ENCODE data around the gene SORCS2. TPM values are rescaled to one million over a fixed set of nuclear protein-coding genes. Genes with fewer than 3 reads are reported as not detected.

The SORCS2 gene
- total and polyA plus RNA-seq, 2 donors (not counting 1 experiment from before 2014, with no cell fraction given) = not detected

DNA sequence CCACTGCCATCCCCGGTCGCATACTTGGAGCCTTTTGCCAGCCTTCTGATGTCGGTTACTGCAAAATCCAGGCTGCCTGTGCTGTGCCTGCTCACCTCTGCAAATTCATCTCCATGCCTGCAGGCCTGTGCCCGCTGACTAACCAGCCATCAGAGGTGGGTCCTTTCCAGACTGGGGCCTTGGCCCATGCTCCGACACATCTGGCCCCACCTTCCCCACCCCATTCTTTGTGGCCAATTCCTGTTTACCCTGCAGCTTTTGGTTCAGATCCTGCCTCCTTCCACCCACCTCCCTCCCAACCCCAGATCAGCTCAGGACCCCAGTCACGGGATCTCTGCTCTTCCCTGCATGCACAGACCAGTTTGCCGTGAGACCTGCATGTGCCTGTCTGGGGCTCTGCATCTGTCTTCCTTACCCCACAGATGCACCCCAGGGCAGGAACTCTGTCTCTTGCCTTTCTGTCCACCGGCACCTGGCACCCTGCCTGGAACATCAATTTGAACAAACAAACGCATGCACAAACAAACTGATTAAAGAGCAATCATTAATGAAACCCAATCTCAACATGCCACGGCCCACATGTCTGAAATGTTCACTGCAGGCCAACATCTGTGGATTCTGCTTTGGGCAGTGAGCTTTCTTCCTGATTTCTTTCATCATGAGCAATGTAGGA is 355.2 kb downstream of the SORCS2 start:
- no peak overlapping the region for H3K27ac ChIP-seq (ENCODE audit: low read length in 2 of 2)
- no peak overlapping the region for H3K4me2 ChIP-seq (replicated peaks; ENCODE audit: low read depth, low read length, poor library complexity, severe bottlenecking)
- POLR2A ChIA-PET = no interaction called here
- no peaks in the 10 kb centered on the region for H4K20me1 ChIP-seq (ENCODE audit: control insufficient read depth, insufficient read depth, low read length, poor library complexity, severe bottlenecking)
- peaks cover 4% of the 10 kb centered on the region for H3K9me3 Mint-ChIP-seq (ENCODE audit: insufficient read depth)
- no peaks in the 10 kb centered on the region for H3K36me3 ChIP-seq (replicated peaks in 1 of 2; ENCODE audit: control extremely low read depth in 1 of 2, control insufficient read depth in 1 of 2, extremely low read depth in 1 of 2, insufficient read depth in 2 of 2, low read length in 1 of 2)
- WGBS (ENCODE audit: insufficient coverage) = 80% methylated on average over 10 of the region's 10 CpGs
- H3K4me1 Mint-ChIP-seq = no peaks in the 10 kb centered on the region
- no peak overlapping the region for H2AFZ ChIP-seq (ENCODE audit: insufficient read depth, low read depth, low read length, poor library complexity, severe bottlenecking)
- no peaks in the 10 kb centered on the region for H3K79me2 ChIP-seq (ENCODE audit: control insufficient read depth, insufficient read depth, low read length)
- no peak overlapping the region for H3K4me3 Mint-ChIP-seq
- peaks cover 0 to 38% (median 0%) of the 10 kb centered on the region in 3 donors for H3K9me3 ChIP-seq (ENCODE audit: control extremely low read depth in 1 of 3, control insufficient read depth in 2 of 3, insufficient read depth in 1 of 3, low read length in 2 of 3)
- H3K4me1 ChIP-seq (ENCODE audit: control insufficient read depth in 2 of 2, insufficient read depth in 2 of 2, low read length in 2 of 2) = no peaks in the 10 kb centered on the region
- no peak for ATAC-seq (ENCODE audit: low read depth)
- DNase-seq = no peak
- H3K27ac Mint-ChIP-seq = no peak overlapping the region
- no peaks in the 10 kb centered on the region for H3K27me3 ChIP-seq (replicated peaks in 1 of 4; ENCODE audit: control extremely low read depth in 1 of 4, control insufficient read depth in 3 of 4, insufficient read depth in 4 of 4, low read length in 3 of 4)
- no peak overlapping the region for H3K4me3 ChIP-seq (ENCODE audit: control extremely low read depth in 1 of 5, extremely low read depth in 1 of 5, insufficient read depth in 1 of 5, low read depth in 2 of 5, low read length in 4 of 5)
- intact Hi-C loops (cut with micrococcal nuclease) = no loop called here
- TF ChIP-seq, protein P1, sequence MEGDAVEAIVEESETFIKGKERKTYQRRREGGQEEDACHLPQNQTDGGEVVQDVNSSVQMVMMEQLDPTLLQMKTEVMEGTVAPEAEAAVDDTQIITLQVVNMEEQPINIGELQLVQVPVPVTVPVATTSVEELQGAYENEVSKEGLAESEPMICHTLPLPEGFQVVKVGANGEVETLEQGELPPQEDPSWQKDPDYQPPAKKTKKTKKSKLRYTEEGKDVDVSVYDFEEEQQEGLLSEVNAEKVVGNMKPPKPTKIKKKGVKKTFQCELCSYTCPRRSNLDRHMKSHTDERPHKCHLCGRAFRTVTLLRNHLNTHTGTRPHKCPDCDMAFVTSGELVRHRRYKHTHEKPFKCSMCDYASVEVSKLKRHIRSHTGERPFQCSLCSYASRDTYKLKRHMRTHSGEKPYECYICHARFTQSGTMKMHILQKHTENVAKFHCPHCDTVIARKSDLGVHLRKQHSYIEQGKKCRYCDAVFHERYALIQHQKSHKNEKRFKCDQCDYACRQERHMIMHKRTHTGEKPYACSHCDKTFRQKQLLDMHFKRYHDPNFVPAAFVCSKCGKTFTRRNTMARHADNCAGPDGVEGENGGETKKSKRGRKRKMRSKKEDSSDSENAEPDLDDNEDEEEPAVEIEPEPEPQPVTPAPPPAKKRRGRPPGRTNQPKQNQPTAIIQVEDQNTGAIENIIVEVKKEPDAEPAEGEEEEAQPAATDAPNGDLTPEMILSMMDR (IDR thresholded peaks at IDR 0.05) = no peak
- TF ChIP-seq EZH2 (IDR thresholded peaks at IDR 0.05; ENCODE audit: borderline replicate concordance, insufficient read depth, low read depth, low read length, poor library complexity, severe bottlenecking) = no peak
- peaks cover 3% of the 10 kb centered on the region for H3K27me3 Mint-ChIP-seq
- CTCF ChIA-PET = no interaction called here
- H3K9ac ChIP-seq (ENCODE audit: low read length) = no peak overlapping the region

DNA sequence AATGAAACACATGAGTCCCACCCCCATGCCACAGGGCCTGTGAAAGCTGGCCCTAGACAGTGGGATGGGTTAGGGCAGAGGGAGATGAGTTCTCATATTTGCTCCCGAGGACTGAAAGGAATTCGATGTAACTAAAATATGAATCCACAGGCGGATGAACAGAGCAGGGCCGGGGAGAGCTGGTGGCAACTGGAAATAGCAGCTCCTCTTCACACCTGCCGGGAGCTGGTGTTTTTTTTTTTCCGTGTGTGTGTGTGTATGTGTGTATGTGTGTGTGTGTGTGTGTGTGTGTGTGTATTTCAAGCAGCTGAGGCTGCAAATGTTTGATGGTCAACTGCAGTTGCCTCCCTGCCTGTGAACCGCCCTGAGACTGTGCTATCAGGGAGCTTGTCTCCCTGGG is 357.5 kb downstream of the SORCS2 start:
- WGBS (ENCODE audit: insufficient coverage) = 91% methylated on average over 6 of the region's 7 CpGs
- H3K9me3 ChIP-seq (ENCODE audit: control extremely low read depth in 1 of 3, control insufficient read depth in 2 of 3, insufficient read depth in 1 of 3, low read length in 2 of 3) = peaks cover 0 to 50% (median 6%) of the 10 kb centered on the region in 3 donors

More for the DNA sequence above, 357.5 kb downstream of the SORCS2 start:
- Mint-ChIP-seq H3K27me3 (peaks cover 3% of the 10 kb centered on the region), H3K27ac (no peak overlapping the region), H3K4me3 (no peak overlapping the region), H3K9me3 (ENCODE audit: insufficient read depth) (peaks cover 21% of the 10 kb centered on the region), H3K4me1 (no peaks in the 10 kb centered on the region)
- no peak overlapping the region for H3K27ac ChIP-seq (ENCODE audit: low read length in 2 of 2)
- H3K27me3 ChIP-seq (replicated peaks in 1 of 4; ENCODE audit: control extremely low read depth in 1 of 4, control insufficient read depth in 3 of 4, insufficient read depth in 4 of 4, low read length in 3 of 4) = no peaks in the 10 kb centered on the region
- intact Hi-C loops (cut with micrococcal nuclease) = no loop called here
- no peak overlapping the region for H2AFZ ChIP-seq (ENCODE audit: insufficient read depth, low read depth, low read length, poor library complexity, severe bottlenecking)
- H3K4me1 ChIP-seq (ENCODE audit: control insufficient read depth in 2 of 2, insufficient read depth in 2 of 2, low read length in 2 of 2) = no peaks in the 10 kb centered on the region
- no peak for ATAC-seq (ENCODE audit: low read depth)
- no peak overlapping the region for H3K4me3 ChIP-seq (ENCODE audit: control extremely low read depth in 1 of 5, extremely low read depth in 1 of 5, insufficient read depth in 1 of 5, low read depth in 2 of 5, low read length in 4 of 5)
- POLR2A ChIA-PET = no interaction called here
- no peaks in the 10 kb centered on the region for H4K20me1 ChIP-seq (ENCODE audit: control insufficient read depth, insufficient read depth, low read length, poor library complexity, severe bottlenecking)
- no peaks in the 10 kb centered on the region for H3K36me3 ChIP-seq (replicated peaks in 1 of 2; ENCODE audit: control extremely low read depth in 1 of 2, control insufficient read depth in 1 of 2, extremely low read depth in 1 of 2, insufficient read depth in 2 of 2, low read length in 1 of 2)
- DNase-seq = no peak
- no peak overlapping the region for H3K4me2 ChIP-seq (replicated peaks; ENCODE audit: low read depth, low read length, poor library complexity, severe bottlenecking)
- no peaks in the 10 kb centered on the region for H3K79me2 ChIP-seq (ENCODE audit: control insufficient read depth, insufficient read depth, low read length)
- TF ChIP-seq, protein P1 (IDR thresholded peaks at IDR 0.05) = no peak
- TF ChIP-seq EZH2 (IDR thresholded peaks at IDR 0.05; ENCODE audit: borderline replicate concordance, insufficient read depth, low read depth, low read length, poor library complexity, severe bottlenecking) = no peak
- CTCF ChIA-PET = no interaction called here
- H3K9ac ChIP-seq (ENCODE audit: low read length) = no peak overlapping the region
